Activated effector memory CD4-positive, alpha-beta T cell treated with anti-CD3 and anti-CD28 coated beads, Interleukin-2, amount 50 U/mL, for 16 hours (primary cell): Measurements from ENCODE around the gene CXorf51A.
"Not testable (repeated sequence)": the region's sequence is repeated elsewhere in the genome, so short reads cannot be mapped to it uniquely, and the experiment has no call there.

Source experiments
- DNase-seq: peaks from one replicate; pipeline ENCODE4 v3.0.0-alpha.2; 2020

CXorf51A gene

GRCh38 chrX:146814644-146815043, at the start of gene CXorf51A:
CXorf51A (minus strand) TSS chrX:146814744; CDS start chrX:146814723, 21 bp downstream.
- DNase-seq, result not testable (repeated sequence)

GRCh38 chrX:146863566-146863965, 49.0 kb upstream of the CXorf51A start:
- no peak for DNase-seq

- no peak for DNase-seq
Measured at GRCh38 chrX:146854281-146854680, 39.7 kb upstream of the CXorf51A start.

GRCh38 chrX:146831994-146832393, 17.4 kb upstream of the CXorf51A start:
- no peak for DNase-seq

- DNase-seq, result not testable (repeated sequence)
Measured at GRCh38 chrX:146809471-146809870, 5.1 kb downstream of the CXorf51A start, which contains the start of gene CXorf51B. CXorf51B (plus strand) TSS chrX:146809771; CDS start chrX:146809792, 21 bp downstream.
